HG03064 (cell line): ENCODE data around the gene SNX25.
"Not testable (repeated sequence)": the region's sequence is repeated elsewhere in the genome, so short reads cannot be mapped to it uniquely, and the experiment has no call there.

ENCODE experiments used
- ATAC-seq: cut with Tn5 transposase; IDR thresholded peaks from one replicate; pipeline ENCODE4 v1.9.1; 2021; ENCODE audit warnings: low read depth; ENCODE audit not compliant: unreplicated experiment

The SNX25 gene

GRCh38 chr4:185332575-185333464 is 123.4 kb downstream of the SNX25 start:
- peak; percentile 92 for ATAC-seq

GRCh38 chr4:185334326-185334725 is 124.9 kb downstream of the SNX25 start:
- no peak for ATAC-seq

GRCh38 chr4:185335579-185335978 is 126.2 kb downstream of the SNX25 start:
- ATAC-seq = no peak

GRCh38 chr4:185339941-185340340 is 130.5 kb downstream of the SNX25 start:
- no peak for ATAC-seq

- ATAC-seq = no peak
Measured at GRCh38 chr4:185341377-185341776, 132.0 kb downstream of the SNX25 start.

- ATAC-seq = peak; percentile 49
Measured at GRCh38 chr4:185341841-185342240, 132.4 kb downstream of the SNX25 start.

GRCh38 chr4:185343726-185344581 is 134.6 kb downstream of the SNX25 start:
- no peak for ATAC-seq

GRCh38 chr4:185344743-185345538 is 135.5 kb downstream of the SNX25 start:
- ATAC-seq = peak; percentile 50

GRCh38 chr4:185346975-185347601 is 137.7 kb downstream of the SNX25 start:
- no peak for ATAC-seq

- no peak for ATAC-seq
Measured at GRCh38 chr4:185351691-185352090, 142.3 kb downstream of the SNX25 start.

- ATAC-seq = no peak
Measured at GRCh38 chr4:185352202-185352601, 142.8 kb downstream of the SNX25 start.

GRCh38 chr4:185352741-185353140 is 143.3 kb downstream of the SNX25 start:
- no peak for ATAC-seq

GRCh38 chr4:185357211-185357610 is 147.8 kb downstream of the SNX25 start:
- no peak for ATAC-seq

GRCh38 chr4:185357733-185358440 is 148.5 kb downstream of the SNX25 start:
- ATAC-seq = no peak

- no peak for ATAC-seq
Measured at GRCh38 chr4:185358514-185358913, 149.1 kb downstream of the SNX25 start.

- no peak for ATAC-seq
Measured at GRCh38 chr4:185358959-185359358, 149.6 kb downstream of the SNX25 start.

- ATAC-seq = no peak
Measured at GRCh38 chr4:185359767-185360446, 150.5 kb downstream of the SNX25 start.

GRCh38 chr4:185361872-185362271 is 152.5 kb downstream of the SNX25 start:
- ATAC-seq = no peak

GRCh38 chr4:185362570-185362969 is 153.2 kb downstream of the SNX25 start:
- ATAC-seq = not testable (repeated sequence)
